GM21526 (cell line): Measurements from ENCODE around the gene PAFAH1B2.

Experiments used
- ATAC-seq: cut with Tn5 transposase; IDR thresholded peaks from one replicate; pipeline ENCODE4 v1.9.1; 2021; ENCODE audit warnings: moderate library complexity; ENCODE audit not compliant: unreplicated experiment, low FRiP score

Gene PAFAH1B2

GRCh38 chr11:117187799-117188481 lies 43.9 kb downstream of the PAFAH1B2 start:
- ATAC-seq = no peak

GRCh38 chr11:117188620-117189081 lies 44.6 kb downstream of the PAFAH1B2 start:
- ATAC-seq = no peak

GRCh38 chr11:117189191-117189940 lies 45.3 kb downstream of the PAFAH1B2 start:
- ATAC-seq = peak; percentile 55

GRCh38 chr11:117189941-117190544 lies 46.0 kb downstream of the PAFAH1B2 start:
- no peak for ATAC-seq

GRCh38 chr11:117191680-117192400 lies 47.8 kb downstream of the PAFAH1B2 start:
- no peak for ATAC-seq

- no peak for ATAC-seq
Measured at GRCh38 chr11:117192401-117192875, 48.4 kb downstream of the PAFAH1B2 start.

GRCh38 chr11:117193130-117194020 lies 49.3 kb downstream of the PAFAH1B2 start:
- ATAC-seq = no peak

- no peak for ATAC-seq
Measured at GRCh38 chr11:117194267-117194666, 50.2 kb downstream of the PAFAH1B2 start.

- no peak for ATAC-seq
Measured at GRCh38 chr11:117195258-117195657, 51.2 kb downstream of the PAFAH1B2 start.

GRCh38 chr11:117195761-117196160 lies 51.7 kb downstream of the PAFAH1B2 start:
- no peak for ATAC-seq

GRCh38 chr11:117197006-117197405 lies 52.9 kb downstream of the PAFAH1B2 start:
- ATAC-seq = no peak

GRCh38 chr11:117197516-117198456 lies 53.7 kb downstream of the PAFAH1B2 start:
- no peak for ATAC-seq

- no peak for ATAC-seq
Measured at GRCh38 chr11:117198613-117199012, 54.5 kb downstream of the PAFAH1B2 start.

- ATAC-seq = no peak
Measured at GRCh38 chr11:117199053-117199915, 55.2 kb downstream of the PAFAH1B2 start, which contains the start of gene TAGLN. Gene TAGLN, plus strand, starts transcription at chr11:117199370. Its CDS starts 3,644 bp downstream, at chr11:117203014.

- ATAC-seq = no peak
Measured at GRCh38 chr11:117199916-117200812, 56.1 kb downstream of the PAFAH1B2 start.

GRCh38 chr11:117200813-117201657 lies 56.9 kb downstream of the PAFAH1B2 start:
- no peak for ATAC-seq
